Posterior cingulate gyrus (tissue), 11 donors: Measurements from ENCODE around the gene BLOC1S6.
A peak's percentile ranks its signal among the peaks of the same experiment; 100 is the strongest.

Source experiments
- DNase-seq, 10 donors: peaks; one replicate each; pipeline versions ENCODE4 v3.0.0 to v3.0.0-alpha.2; 2020 to 2021; ENCODE audit warnings: mixed read lengths in 3 of 10
- intact Hi-C: fragments of 100-400 bp; cut with DNase I; formaldehyde crosslinking; loops from one replicate; pipeline ENCODE4 v1.15.1; 2023

The BLOC1S6 gene, protein sequence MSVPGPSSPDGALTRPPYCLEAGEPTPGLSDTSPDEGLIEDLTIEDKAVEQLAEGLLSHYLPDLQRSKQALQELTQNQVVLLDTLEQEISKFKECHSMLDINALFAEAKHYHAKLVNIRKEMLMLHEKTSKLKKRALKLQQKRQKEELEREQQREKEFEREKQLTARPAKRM

GRCh38 chr15:45587095-45587862, at the start of gene BLOC1S6:
Gene BLOC1S6 (plus strand): TSS chr15:45587379. CDS start chr15:45587444, 65 bp downstream.
- peak; percentile 84 to 98 (median 92) for DNase-seq
- intact Hi-C loops, result loop anchor here (2.0 to 5.0 kb wide), 3 partner anchors 64 to 185 kb away; partner anchors contain the start of gene SLC30A4

- intact Hi-C loops, result no loop called here
- no peak for DNase-seq
Measured at GRCh38 chr15:45539680-45540079, 47.5 kb upstream of the BLOC1S6 start.

DNA sequence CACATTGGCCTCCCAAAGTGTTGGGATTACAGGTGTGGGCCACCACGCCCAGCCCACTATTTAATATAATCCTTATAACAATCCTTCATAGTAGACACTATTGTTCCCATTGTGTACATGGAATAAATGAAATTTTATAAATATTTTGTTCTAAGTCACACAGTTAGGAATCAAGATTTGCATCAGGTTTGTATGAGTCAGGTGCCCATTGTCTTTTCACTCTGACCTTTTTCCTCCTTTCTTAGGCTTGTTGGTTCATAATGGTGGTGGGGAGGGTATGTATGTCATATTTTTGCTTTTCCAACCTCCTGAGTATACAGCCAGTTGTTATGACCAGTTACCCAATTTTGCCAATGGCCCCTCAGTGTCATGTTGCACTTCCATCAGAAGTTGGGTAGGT, 46.6 kb upstream of the BLOC1S6 start:
- intact Hi-C loops, result no loop called here
- no peak for DNase-seq

DNA sequence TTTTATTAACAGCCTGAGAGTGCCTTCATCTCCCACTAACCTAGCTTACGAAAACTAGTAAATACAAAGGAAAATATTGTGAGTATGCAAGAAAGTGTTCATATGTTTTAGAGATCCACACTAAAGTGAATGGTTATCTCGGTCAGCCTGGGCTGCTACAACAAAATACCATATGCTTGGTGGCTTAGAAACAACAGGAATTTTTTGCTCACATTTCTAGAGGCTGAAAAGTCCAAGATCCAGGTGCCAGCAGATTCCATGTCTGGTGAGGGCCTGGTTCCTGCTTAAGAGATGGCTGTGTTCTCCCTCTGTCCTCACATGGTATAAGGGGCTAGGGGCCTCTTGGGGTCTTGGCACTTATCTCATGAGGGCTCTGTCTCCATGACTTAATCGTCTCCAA, 44.1 kb upstream of the BLOC1S6 start:
- DNase-seq, result no peak
- intact Hi-C loops, result no loop called here

GRCh38 chr15:45544266-45545023, 42.7 kb upstream of the BLOC1S6 start:
- intact Hi-C loops, result no loop called here
- no peak for DNase-seq

GRCh38 chr15:45546789-45547188, 40.4 kb upstream of the BLOC1S6 start:
- DNase-seq, result no peak
- intact Hi-C loops, result no loop called here

- no peak for DNase-seq
- intact Hi-C loops, result no loop called here
Measured at GRCh38 chr15:45548753-45549520, 38.2 kb upstream of the BLOC1S6 start.

GRCh38 chr15:45549541-45550220, 37.5 kb upstream of the BLOC1S6 start:
- DNase-seq, result no peak
- intact Hi-C loops, result no loop called here

DNA sequence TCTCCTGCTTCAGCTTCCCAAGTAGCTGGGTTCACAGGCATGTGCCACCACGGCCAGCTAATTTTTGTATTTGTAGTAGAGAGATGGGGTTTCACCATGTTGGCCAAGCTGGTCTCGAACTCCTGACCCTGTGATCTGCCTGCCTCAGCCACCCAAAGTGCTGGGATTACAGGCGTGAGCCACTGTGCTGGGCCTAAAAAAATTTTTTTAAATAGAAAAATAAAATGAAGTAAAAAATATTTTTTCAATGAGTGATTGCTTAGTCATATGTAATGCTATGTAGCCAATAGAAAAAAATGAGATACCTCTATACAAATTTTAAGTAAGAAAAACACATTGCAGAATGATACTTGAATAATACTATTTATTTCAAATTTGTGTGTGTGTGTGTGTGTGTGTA, 36.7 kb upstream of the BLOC1S6 start:
- no peak for DNase-seq
- intact Hi-C loops, result no loop called here

DNA sequence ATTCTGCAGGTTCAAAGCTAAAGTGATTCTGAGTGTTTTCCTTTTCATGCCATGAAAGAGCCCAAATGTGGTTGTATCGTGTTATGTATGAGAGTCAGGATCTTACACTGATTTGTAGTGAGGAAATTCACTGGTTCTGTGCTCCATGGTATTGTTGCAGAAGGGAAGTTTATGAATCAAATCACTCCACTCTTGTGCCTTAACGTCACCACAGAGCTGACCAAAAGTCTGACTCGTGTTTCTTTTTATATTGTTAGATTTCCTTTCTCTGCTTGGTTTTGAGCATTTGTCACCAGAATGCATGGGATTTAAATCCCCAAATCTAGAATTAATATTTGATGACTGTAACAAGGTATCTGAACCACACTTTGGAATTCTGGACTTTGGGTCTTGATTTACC, 35.5 kb upstream of the BLOC1S6 start:
- no peak for DNase-seq
- intact Hi-C loops, result no loop called here

- intact Hi-C loops, result no loop called here
- no peak for DNase-seq
Measured at GRCh38 chr15:45555934-45556608, 31.1 kb upstream of the BLOC1S6 start.

DNA sequence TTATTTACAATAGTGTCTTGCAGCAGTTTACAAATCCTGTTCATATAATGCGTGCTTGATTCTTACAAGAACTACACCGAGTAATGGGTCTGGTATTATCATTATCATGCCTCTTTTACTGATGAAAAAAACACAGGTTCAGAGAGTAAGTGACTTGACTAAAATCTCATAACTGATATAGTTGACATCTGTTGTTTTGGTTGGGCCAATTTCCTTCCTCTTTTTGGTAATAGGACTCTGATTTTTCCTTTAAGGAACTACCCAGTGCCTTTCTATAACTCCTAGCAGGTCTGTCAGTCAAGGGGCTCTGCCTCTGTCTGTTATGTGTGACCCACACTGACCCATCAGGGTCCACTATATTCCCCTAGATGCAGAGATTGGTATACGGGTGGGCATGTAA, 14.6 kb upstream of the BLOC1S6 start:
- intact Hi-C loops, result no loop called here
- DNase-seq, result no peak

DNA sequence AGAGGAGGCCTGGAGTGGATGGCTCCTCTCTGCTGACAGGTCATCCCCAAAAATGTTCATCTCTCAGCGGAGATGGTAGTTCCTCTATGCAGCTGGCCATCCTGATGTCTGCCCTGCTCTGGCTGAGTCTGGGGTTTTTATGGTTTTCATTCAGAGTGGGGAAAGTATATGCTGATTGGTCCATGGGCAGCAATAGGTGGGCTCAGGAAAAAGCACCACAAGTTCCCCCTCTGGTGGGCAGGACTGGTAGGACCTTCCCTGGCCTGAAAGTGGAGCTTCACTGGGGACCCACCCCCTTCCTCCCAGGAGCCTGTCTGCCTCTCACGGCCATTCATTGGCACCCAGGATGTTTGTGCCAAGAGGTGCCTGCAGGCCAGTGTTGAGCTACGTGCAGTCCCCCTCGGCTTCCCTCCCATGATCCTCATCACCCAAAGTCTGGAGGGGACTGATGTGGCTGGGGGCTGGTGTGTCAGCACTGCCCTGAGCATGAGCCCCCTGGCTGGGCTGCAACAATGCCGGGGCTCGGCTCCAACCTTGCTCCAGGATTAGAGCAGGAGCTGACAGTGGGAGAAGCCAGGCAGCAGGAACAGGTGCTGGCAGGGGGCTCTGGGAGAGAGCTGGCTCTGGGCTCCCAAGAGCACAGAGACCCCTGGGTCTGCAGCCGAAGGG, 13.1 kb upstream of the BLOC1S6 start:
- intact Hi-C loops, result no loop called here
- no peak for DNase-seq

- intact Hi-C loops, result no loop called here
- no peak for DNase-seq
Measured at GRCh38 chr15:45581919-45582318, 5.3 kb upstream of the BLOC1S6 start.

GRCh38 chr15:45583731-45584639, 3.2 kb upstream of the BLOC1S6 start:
- no peak for DNase-seq
- intact Hi-C loops, result no loop called here

DNA sequence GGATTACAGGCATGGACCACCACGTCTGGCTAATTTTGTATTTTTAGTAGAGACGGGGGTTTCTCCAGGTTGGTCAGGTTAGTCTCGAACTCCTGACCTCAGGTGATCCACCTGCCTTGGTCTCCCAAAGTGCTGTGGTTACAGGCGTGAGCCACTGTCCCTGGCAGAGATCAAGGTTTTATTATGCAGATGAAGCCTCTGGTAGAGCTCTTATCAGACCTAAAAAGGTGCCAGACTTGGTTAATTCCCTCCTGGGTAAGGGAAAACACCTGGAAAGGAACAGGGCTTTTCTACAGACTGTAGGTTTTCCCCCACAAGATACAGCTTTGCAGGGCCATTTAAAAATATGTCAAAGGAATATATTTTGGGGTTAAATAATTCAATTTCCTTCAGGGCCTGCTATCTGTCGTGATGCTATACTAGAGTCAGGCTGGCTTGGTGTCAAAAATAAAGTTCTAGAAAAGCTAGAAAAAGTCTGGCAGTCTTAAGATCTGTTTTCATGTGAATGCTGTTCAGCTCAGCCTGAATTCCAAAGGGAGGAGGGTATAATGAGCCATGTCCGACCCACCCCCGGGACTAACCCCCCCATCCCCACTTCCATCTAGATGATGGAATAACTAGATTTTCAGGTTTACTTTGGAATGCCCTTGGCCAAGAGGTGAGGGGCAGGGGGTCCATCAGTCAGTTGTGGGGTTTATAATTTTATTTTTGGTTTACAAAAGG, 1.9 kb upstream of the BLOC1S6 start:
- intact Hi-C loops, result loop anchor here (5.0 kb wide), 1 partner anchor 183 kb away; a partner anchor contains a TSS
- DNase-seq, result no peak

- no peak for DNase-seq
- intact Hi-C loops, result loop anchor here (2.0 to 5.0 kb wide), 3 partner anchors 63 to 184 kb away; partner anchors contain the start of gene SLC30A4
Measured at GRCh38 chr15:45586125-45586524, 1.1 kb upstream of the BLOC1S6 start.
